H1 (cell line): ENCODE results near the gene GAS6. TPM values are rescaled to one million over a fixed set of nuclear protein-coding genes. Genes with fewer than 3 reads are reported as not detected.

Experiments used
- BCL11A ChIP-seq, 2 experiments: IDR thresholded peaks; one replicate each; pipeline ENCODE4 v1.6.1; 2011; ENCODE audit warnings: low read depth in 2 of 2, low read length in 2 of 2, mild to moderate bottlenecking in 2 of 2
- CHD2 ChIP-seq: IDR thresholded peaks from 2 replicates; pipeline ENCODE4 v1.6.1; 2012; ENCODE audit warnings: low read length, improper control_type of control experiment
- KDM4A ChIP-seq: IDR thresholded peaks from one replicate; pipeline ENCODE4 v1.7.1; 2012; ENCODE audit warnings: low read depth, mild to moderate bottlenecking, moderate library complexity, low read length, inconsistent platforms; ENCODE audit not compliant: severe bottlenecking
- RNF2 ChIP-seq: fragments of 200-900, 300-1000 bp; sonication (generic); IDR thresholded peaks from 2 replicates; pipeline ENCODE4 v1.7.1; 2016; ENCODE audit warnings: borderline replicate concordance, low read depth, mild to moderate bottlenecking, antibody characterized with exemption, low read length; ENCODE audit not compliant: poor library complexity, severe bottlenecking; ENCODE audit errors: missing control alignments
- TEAD4 ChIP-seq: IDR thresholded peaks from 2 replicates; pipeline ENCODE4 v1.6.1; 2012; ENCODE audit warnings: low read depth, low read length, inconsistent platforms, mixed read lengths
- polyA plus RNA-seq, 7 experiments: library from polyadenylated mRNA; depleted of rRNA in 3 of 7; stranded (reverse) in 5 of 7; unstranded in 2 of 7; fragments of >200 nt in 5 of 7; fragments of 200-250 nt in 2 of 7; gene quantifications; 1 replicate in 5 of 7; 2 replicates in 1 of 7; 4 replicates in 1 of 7; pipeline versions ENCODE4 v1.2.1 to v1.2.3, GENCODE V29; 2011 to 2013; ENCODE audit warnings: missing spikeins in 2 of 7, mixed read lengths in 2 of 7
- total RNA-seq: library from RNA; stranded (reverse); fragmentation: NEBNext Ultra II Directional; extraction: Animal tissue kit (Norgen Biotek cat#: 25700); gene quantifications from 2 replicates; pipeline ENCODE4 v1.2.1, GENCODE V29; 2021
- TF ChIP-seq, protein P1 (sequence below), 3 experiments: IDR thresholded peaks; 1 replicate in 2 of 3; 2 replicates in 1 of 3; pipeline versions ENCODE4 v1.5.1 to v1.6.1; 2011; ENCODE audit warnings: low read length in 3 of 3, mild to moderate bottlenecking in 3 of 3, inconsistent platforms in 2 of 3, low read depth in 1 of 3, moderate library complexity in 1 of 3; ENCODE audit not compliant: insufficient read depth in 1 of 3; ENCODE audit errors: control extremely low read depth in 1 of 3

The GAS6 gene
- total and polyA plus RNA-seq, 2 of the 8 experiments (the other 6 are each of a cell fraction or from before 2014, with no cell fraction given), result 18.6 to 31.0 TPM

- TF ChIP-seq, protein P1, sequence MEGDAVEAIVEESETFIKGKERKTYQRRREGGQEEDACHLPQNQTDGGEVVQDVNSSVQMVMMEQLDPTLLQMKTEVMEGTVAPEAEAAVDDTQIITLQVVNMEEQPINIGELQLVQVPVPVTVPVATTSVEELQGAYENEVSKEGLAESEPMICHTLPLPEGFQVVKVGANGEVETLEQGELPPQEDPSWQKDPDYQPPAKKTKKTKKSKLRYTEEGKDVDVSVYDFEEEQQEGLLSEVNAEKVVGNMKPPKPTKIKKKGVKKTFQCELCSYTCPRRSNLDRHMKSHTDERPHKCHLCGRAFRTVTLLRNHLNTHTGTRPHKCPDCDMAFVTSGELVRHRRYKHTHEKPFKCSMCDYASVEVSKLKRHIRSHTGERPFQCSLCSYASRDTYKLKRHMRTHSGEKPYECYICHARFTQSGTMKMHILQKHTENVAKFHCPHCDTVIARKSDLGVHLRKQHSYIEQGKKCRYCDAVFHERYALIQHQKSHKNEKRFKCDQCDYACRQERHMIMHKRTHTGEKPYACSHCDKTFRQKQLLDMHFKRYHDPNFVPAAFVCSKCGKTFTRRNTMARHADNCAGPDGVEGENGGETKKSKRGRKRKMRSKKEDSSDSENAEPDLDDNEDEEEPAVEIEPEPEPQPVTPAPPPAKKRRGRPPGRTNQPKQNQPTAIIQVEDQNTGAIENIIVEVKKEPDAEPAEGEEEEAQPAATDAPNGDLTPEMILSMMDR (IDR thresholded peaks at IDR 0.05; ENCODE audit: control extremely low read depth in 1 of 3, insufficient read depth in 1 of 3, low read depth in 1 of 3, low read length in 3 of 3), result no peak
- TF ChIP-seq TEAD4 (no peak), RNF2 (no peak), BCL11A (IDR thresholded peaks at IDR 0.05; ENCODE audit: low read depth in 2 of 2, low read length in 2 of 2) (no peak), CHD2 (no peak), KDM4A (no peak)
Measured at GRCh38 chr13:113817860-113818691, 45.8 kb downstream of the GAS6 start (continued).
